WTC11 (cell line): Measurements from ENCODE around the gene OSBP2. TPM values are rescaled to one million over a fixed set of nuclear protein-coding genes. Genes with fewer than 3 reads are reported as not detected.

Experiments
- ATAC-seq: fragments of 200-7000 bp; cut with Tn5 transposase; 2 replicates; pipeline ENCODE4 v1.10.0; 2021; ENCODE audit warnings: mild to moderate bottlenecking, moderate library complexity
- CTCF ChIA-PET: fragments of 300-600 bp; sonication (Branson Sonifier 250); formaldehyde crosslinking; loops from one replicate; lab custom pipeline; 2021; ENCODE audit warnings: antibody characterized with exemption; lab: Charles Lee
- POLR2A ChIA-PET: fragments of 350-600 bp; sonication (Branson Sonifier 250); formaldehyde crosslinking; loops from one replicate; lab custom pipeline; 2021; ENCODE audit warnings: antibody characterized with exemption; lab: Charles Lee
- DNase-seq: peaks from one replicate; pipeline ENCODE4 v3.0.0; 2021; ENCODE audit warnings: low spot score
- H3K27ac Mint-ChIP-seq: 2 replicates; pipeline ENCODE4 v1.8.0; 2021; ENCODE audit warnings: mixed read lengths
- H3K27me3 Mint-ChIP-seq: 2 replicates; pipeline ENCODE4 v1.8.0; 2021; ENCODE audit warnings: low read depth, mild to moderate bottlenecking, moderate library complexity, mixed read lengths
- H3K36me3 Mint-ChIP-seq: 2 replicates; pipeline ENCODE4 v1.8.0; 2021; ENCODE audit warnings: mixed read lengths
- H3K4me1 Mint-ChIP-seq: 2 replicates; pipeline ENCODE4 v1.8.0; 2022; ENCODE audit warnings: mixed read lengths
- H3K4me3 Mint-ChIP-seq: 2 replicates; pipeline ENCODE4 v1.8.0; 2021; ENCODE audit warnings: mild to moderate bottlenecking, moderate library complexity, mixed read lengths
- H3K9me3 Mint-ChIP-seq: 2 replicates; pipeline ENCODE4 v1.8.0; 2021; ENCODE audit warnings: mixed read lengths
- AFF4 ChIP-seq: sonication (generic); formaldehyde crosslinking; IDR thresholded peaks from 2 replicates; pipeline ENCODE4 v1.8.1; 2023; ENCODE audit warnings: mild to moderate bottlenecking, missing genetic modification reagents, borderline replicate concordance
- ATF2 ChIP-seq: sonication (generic); formaldehyde crosslinking; IDR thresholded peaks from 2 replicates; pipeline ENCODE4 v1.8.1; 2022; ENCODE audit warnings: low read depth, missing genetic modification reagents, borderline replicate concordance
- CTCF ChIP-seq: fragments of 200-600 bp; IDR thresholded peaks from 2 replicates; pipeline ENCODE4 v1.8.0; 2022; ENCODE audit warnings: antibody characterized with exemption
- ELF4 ChIP-seq: sonication (generic); formaldehyde crosslinking; IDR thresholded peaks from 2 replicates; pipeline ENCODE4 v1.8.1; 2022; ENCODE audit warnings: low read depth, mild to moderate bottlenecking, moderate library complexity, missing genetic modification reagents
- ERG ChIP-seq: fragments of 250-450 bp; sonication (Bioruptor Pico); IDR thresholded peaks from 2 replicates; pipeline ENCODE4 v1.8.0; 2021; ENCODE audit warnings: mild to moderate bottlenecking
- GABPB1 ChIP-seq: sonication (generic); formaldehyde crosslinking; IDR thresholded peaks from 2 replicates; pipeline ENCODE4 v1.8.1; 2023; ENCODE audit warnings: mild to moderate bottlenecking, missing genetic modification reagents
- HMGA2 ChIP-seq: fragments of 250-450 bp; sonication (Bioruptor Pico); IDR thresholded peaks from 2 replicates; pipeline ENCODE4 v1.4.0; 2021; ENCODE audit warnings: mild to moderate bottlenecking, moderate library complexity
- SOX15 ChIP-seq: fragments of 250-450 bp; sonication (Bioruptor Pico); IDR thresholded peaks from 2 replicates; pipeline ENCODE4 v1.9.0; 2021; ENCODE audit warnings: mild to moderate bottlenecking
- SP1 ChIP-seq: sonication (generic); formaldehyde crosslinking; conservative IDR thresholded peaks from 2 replicates; pipeline ENCODE4 v1.8.1; 2022; ENCODE audit warnings: missing genetic modification reagents
- ZNF425 ChIP-seq: fragments of 250-450 bp; sonication (Bioruptor Pico); conservative IDR thresholded peaks from 2 replicates; pipeline ENCODE4 v1.9.0; 2021; ENCODE audit warnings: mild to moderate bottlenecking
- ZNF671 ChIP-seq: fragments of 250-450 bp; sonication (Bioruptor Pico); IDR thresholded peaks from 2 replicates; pipeline ENCODE4 v1.8.0; 2021; ENCODE audit warnings: mild to moderate bottlenecking
- ZSCAN18 ChIP-seq: fragments of 250-450 bp; sonication (Bioruptor Pico); IDR thresholded peaks from 2 replicates; pipeline ENCODE4 v2.1.2; 2022; ENCODE audit warnings: mild to moderate bottlenecking, moderate library complexity
- total RNA-seq: library from RNA; stranded (reverse); gene quantifications from 3 replicates; pipeline ENCODE4 v1.2.3, GENCODE V29; 2021

OSBP2 gene
- total RNA-seq, 1 experiment from 2014 or later, result 4.1 TPM

GRCh38 chr22:30877662-30878515, 183.2 kb downstream of the OSBP2 start (continued):
- no peak for TF ChIP-seq ATF2 (CRISPR knock-in tag)
- no peak for TF ChIP-seq GABPB1 (CRISPR knock-in tag)
- TF ChIP-seq AFF4 (CRISPR knock-in tag), result no peak
- TF ChIP-seq CTCF, result no peak
- TF ChIP-seq SP1 (CRISPR knock-in tag), result no peak

- Mint-ChIP-seq H3K4me1 (no peaks in the 10 kb centered on the region), H3K4me3 (no peak overlapping the region)
- ATAC-seq, result no peak
Observed at GRCh38 chr22:30878516-30879414, 184.1 kb downstream of the OSBP2 start.

More at GRCh38 chr22:30878516-30879414, 184.1 kb downstream of the OSBP2 start:
- H3K27me3 Mint-ChIP-seq, result no peaks in the 10 kb centered on the region
- H3K9me3 Mint-ChIP-seq, result no peaks in the 10 kb centered on the region
- TF ChIP-seq ZSCAN18 (CRISPR knock-in tag), result no peak
- no peak for TF ChIP-seq ELF4 (CRISPR knock-in tag)
- no peak for TF ChIP-seq ZNF425 (CRISPR knock-in tag)
- no peak for TF ChIP-seq ERG (CRISPR knock-in tag)
- no peak for TF ChIP-seq HMGA2 (CRISPR knock-in tag)
- TF ChIP-seq SOX15 (CRISPR knock-in tag), result no peak
- no peak for TF ChIP-seq ATF2 (CRISPR knock-in tag)
- TF ChIP-seq ZNF671 (CRISPR knock-in tag), result no peak
- TF ChIP-seq, all 79 proteins: peak for 0
- ChIA-PET POLR2A (no interaction called here), CTCF (interaction anchor here (0.8 kb wide), 1 partner anchor 12 kb away, joined by 4 read pairs; no protein-coding TSS in a partner anchor)
- no peak for DNase-seq
- H3K27ac Mint-ChIP-seq, result no peak overlapping the region
- no peaks in the 10 kb centered on the region for H3K36me3 Mint-ChIP-seq
